Measurements from ENCODE around the gene NLGN2.

GRCh38 chr17:7408863-7409262, 1.2 kb downstream of the NLGN2 start:
- TF ChIP-seq POLR2AphosphoS5 (IDR thresholded peaks at IDR 0.05): no peak
- TF ChIP-seq, protein P1, sequence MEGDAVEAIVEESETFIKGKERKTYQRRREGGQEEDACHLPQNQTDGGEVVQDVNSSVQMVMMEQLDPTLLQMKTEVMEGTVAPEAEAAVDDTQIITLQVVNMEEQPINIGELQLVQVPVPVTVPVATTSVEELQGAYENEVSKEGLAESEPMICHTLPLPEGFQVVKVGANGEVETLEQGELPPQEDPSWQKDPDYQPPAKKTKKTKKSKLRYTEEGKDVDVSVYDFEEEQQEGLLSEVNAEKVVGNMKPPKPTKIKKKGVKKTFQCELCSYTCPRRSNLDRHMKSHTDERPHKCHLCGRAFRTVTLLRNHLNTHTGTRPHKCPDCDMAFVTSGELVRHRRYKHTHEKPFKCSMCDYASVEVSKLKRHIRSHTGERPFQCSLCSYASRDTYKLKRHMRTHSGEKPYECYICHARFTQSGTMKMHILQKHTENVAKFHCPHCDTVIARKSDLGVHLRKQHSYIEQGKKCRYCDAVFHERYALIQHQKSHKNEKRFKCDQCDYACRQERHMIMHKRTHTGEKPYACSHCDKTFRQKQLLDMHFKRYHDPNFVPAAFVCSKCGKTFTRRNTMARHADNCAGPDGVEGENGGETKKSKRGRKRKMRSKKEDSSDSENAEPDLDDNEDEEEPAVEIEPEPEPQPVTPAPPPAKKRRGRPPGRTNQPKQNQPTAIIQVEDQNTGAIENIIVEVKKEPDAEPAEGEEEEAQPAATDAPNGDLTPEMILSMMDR (IDR thresholded peaks at IDR 0.05): no peak
- no peak for TF ChIP-seq EP300 (IDR thresholded peaks at IDR 0.05)

Measured in sigmoid colon (tissue), 4 donors.